SIG-M5 (cell line): Measurements from ENCODE around the gene KRTAP12-4.
"Not testable (repeated sequence)": the region's sequence is repeated elsewhere in the genome, so short reads cannot be mapped to it uniquely, and the experiment has no call there.

Experiments
- DNase-seq: peaks from one replicate; lab custom pipeline; 2025; lab: John Stamatoyannopoulos, UW

The KRTAP12-4 gene

GRCh38 chr21:44654576-44655175 lies at the start of gene KRTAP12-4:
TSS of gene KRTAP12-4 (minus strand) at chr21:44654659. CDS start at chr21:44654614, 45 bp downstream.
- no peak for DNase-seq

- DNase-seq: no peak
Measured at GRCh38 chr21:44703731-44704635, 49.5 kb upstream of the KRTAP12-4 start.

GRCh38 chr21:44702973-44703730 lies 48.7 kb upstream of the KRTAP12-4 start:
- no peak for DNase-seq

- DNase-seq: no peak
Measured at GRCh38 chr21:44702111-44702972, 47.9 kb upstream of the KRTAP12-4 start.

- no peak for DNase-seq
Measured at GRCh38 chr21:44701541-44701940, 47.1 kb upstream of the KRTAP12-4 start.

DNA sequence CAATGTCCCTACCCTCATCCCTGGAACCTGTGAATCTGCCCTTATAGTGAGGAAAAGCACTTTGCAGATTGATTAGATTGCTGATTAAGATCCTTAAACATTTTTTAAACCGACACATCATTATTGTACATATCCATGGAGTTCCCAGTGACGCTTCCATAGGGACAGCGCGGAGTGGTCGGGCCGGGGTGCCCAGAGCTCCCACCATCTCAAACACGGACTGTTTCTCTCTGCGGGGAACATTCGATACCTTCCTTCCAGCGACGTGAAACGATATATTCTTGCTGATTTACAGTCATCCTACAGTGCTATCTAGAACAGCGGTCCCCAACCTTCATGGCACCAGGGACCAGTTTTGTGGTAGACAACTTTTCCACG lies 46.6 kb upstream of the KRTAP12-4 start:
- no peak for DNase-seq

GRCh38 chr21:44700101-44701022 lies 45.9 kb upstream of the KRTAP12-4 start:
- no peak for DNase-seq

DNA sequence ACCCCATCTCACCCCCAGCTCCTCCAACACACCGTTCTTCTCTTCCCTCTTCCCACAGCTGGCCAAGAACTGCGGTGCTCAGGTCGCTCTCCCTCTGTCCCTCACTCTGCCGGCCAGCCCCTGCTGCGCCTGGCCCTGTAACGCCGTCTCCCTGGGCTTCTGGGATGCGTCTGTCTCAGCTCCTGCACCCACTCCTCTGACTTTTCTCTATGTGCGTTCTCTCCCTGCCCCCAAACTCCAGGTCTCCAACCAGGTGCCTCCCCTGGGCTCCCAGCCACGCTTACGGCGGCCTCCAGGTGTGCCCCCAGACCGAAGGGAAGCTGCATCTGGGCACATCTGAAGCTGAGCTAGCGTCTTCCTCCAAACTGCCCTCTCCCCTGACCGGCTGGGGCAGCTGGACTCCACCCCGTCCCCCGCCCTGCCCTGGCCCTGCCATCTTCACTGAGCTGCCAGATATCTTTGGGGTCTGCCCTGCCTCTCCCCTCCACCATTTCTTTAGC lies 45.1 kb upstream of the KRTAP12-4 start:
- no peak for DNase-seq

GRCh38 chr21:44697811-44698734 lies 43.6 kb upstream of the KRTAP12-4 start:
- no peak for DNase-seq

DNA sequence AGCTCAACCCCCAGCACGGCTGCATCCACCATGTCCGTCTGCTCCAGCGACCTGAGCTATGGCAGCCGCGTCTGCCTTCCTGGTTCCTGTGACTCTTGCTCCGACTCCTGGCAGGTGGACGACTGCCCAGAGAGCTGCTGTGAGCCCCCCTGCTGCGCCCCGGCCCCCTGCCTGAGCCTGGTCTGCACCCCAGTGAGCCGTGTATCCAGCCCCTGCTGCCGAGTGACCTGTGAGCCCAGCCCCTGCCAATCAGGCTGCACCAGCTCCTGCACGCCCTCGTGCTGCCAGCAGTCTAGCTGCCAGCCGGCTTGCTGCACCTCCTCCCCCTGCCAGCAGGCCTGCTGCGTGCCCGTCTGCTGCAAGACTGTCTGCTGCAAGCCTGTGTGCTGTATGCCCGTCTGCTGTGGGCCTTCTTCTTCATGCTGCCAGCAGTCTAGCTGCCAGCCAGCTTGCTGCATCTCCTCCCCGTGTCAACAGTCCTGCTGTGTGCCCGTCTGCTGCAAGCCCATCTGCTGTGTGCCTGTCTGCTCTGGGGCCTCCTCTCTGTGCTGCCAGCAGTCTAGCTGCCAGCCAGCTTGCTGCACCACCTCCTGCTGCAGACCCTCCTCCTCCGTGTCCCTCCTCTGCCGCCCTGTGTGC lies 42.8 kb upstream of the KRTAP12-4 start, which contains the start of gene KRTAP10-12:
Gene KRTAP10-12 (plus strand): TSS at position 1 of the 639 bp plus-strand sequence. CDS start 30 bp downstream, at position 31.
- DNase-seq: not testable (repeated sequence)

- DNase-seq: no peak
Measured at GRCh38 chr21:44696572-44696971, 42.1 kb upstream of the KRTAP12-4 start.

DNA sequence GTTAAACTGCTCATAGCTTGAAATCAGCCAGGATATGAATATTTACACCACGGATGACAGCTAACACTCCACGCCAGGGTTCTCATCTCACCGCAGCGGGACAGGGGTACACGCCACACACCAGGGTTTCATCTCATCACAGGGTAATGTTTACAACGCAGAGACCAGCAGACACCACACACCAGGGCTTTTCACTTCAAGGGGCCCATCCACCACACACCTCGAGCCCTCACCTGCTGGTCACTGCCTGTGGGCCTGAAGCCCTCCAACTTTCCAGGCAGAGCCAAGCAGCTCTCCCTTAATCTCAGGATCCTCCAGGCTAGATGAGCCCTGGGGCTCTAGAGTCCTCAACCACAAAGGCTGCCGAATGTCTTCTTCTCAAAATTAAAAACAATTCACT lies 41.2 kb upstream of the KRTAP12-4 start:
- DNase-seq: no peak

DNA sequence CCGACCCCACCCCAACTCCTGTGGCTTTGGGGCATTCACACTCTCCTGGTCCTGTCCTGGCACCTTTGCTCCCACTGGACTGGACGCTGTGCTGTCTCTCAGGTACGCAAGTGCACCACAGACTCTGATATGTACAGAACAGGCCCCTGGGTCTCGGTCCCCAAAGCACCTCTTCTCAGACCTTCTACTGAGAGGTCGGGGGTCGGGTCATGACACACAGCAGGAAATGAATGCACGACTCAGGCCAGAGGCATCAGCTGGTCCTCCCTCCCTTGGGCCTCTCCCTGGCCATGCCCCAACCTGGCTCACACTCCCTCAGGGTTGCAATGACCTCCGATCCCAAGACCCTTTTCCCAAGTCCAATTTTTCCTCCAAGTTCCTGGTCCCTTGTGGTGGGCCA lies 40.7 kb upstream of the KRTAP12-4 start:
- DNase-seq: no peak

GRCh38 chr21:44694776-44695175 lies 40.3 kb upstream of the KRTAP12-4 start:
- no peak for DNase-seq

- no peak for DNase-seq
Measured at GRCh38 chr21:44692798-44693512, 38.5 kb upstream of the KRTAP12-4 start.

GRCh38 chr21:44691686-44692085 lies 37.2 kb upstream of the KRTAP12-4 start:
- no peak for DNase-seq

GRCh38 chr21:44689740-44690139 lies 35.3 kb upstream of the KRTAP12-4 start:
- DNase-seq: not testable (repeated sequence)

DNA sequence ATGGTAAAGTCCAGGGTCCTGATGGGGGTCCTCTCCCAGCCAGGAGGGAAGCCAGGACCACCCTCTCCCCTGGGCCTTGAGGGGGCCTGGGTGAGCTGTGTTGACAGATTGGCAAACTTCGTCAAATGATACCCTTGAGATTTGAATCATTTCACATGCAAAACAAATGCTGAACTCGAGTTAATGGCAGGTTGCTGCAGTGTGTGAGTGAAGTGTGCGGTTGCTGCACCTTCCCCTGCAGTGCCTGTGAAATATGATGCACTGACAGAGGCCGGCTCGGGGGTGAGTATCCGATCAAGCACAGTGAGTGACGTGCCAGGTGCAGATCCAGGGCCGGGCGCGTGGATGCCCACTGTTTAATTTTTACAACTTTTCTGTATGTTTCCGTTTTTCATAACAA lies 33.2 kb upstream of the KRTAP12-4 start:
- no peak for DNase-seq
